GM19438 (cell line): ENCODE measurements around the gene SBF1.

Experiments
- ATAC-seq: cut with Tn5 transposase; IDR thresholded peaks from one replicate; pipeline ENCODE4 v1.9.1; 2021; ENCODE audit warnings: low read depth; ENCODE audit not compliant: unreplicated experiment

SBF1 gene

DNA sequence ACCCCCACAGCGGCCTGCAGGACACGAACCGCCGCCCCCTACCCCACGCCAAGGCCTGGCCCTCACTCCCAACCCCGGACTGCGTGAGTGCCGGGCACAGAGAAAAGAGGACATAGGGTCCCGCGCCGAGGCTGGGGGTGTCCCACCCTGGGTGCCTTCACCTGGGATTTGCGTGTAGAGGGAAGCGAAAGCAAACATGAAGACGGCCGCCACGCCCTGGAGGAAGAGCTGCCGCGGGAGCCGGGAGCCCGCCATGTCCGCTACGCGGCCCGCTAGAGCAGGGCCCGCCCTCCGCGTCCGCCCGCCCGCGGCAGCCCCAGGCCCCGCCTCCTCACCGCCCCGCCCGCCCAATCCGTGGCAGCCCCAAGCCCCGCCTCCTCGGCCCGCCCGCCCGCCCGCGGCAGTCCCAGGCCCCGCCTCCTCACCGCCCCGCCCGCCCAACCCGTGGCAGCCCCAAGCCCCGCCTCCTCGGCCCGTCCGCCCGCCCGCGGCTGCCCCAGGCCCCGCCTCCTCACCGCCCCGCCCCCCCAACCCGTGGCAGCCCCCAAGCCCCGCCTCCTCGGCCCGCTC is 32.7 kb upstream of the SBF1 start, which contains the start of gene LMF2:
TSS of gene LMF2 (minus strand) at position 282 of the 570 bp plus-strand sequence. CDS start at position 255, 27 bp downstream.
- ATAC-seq: peak; percentile 56

DNA sequence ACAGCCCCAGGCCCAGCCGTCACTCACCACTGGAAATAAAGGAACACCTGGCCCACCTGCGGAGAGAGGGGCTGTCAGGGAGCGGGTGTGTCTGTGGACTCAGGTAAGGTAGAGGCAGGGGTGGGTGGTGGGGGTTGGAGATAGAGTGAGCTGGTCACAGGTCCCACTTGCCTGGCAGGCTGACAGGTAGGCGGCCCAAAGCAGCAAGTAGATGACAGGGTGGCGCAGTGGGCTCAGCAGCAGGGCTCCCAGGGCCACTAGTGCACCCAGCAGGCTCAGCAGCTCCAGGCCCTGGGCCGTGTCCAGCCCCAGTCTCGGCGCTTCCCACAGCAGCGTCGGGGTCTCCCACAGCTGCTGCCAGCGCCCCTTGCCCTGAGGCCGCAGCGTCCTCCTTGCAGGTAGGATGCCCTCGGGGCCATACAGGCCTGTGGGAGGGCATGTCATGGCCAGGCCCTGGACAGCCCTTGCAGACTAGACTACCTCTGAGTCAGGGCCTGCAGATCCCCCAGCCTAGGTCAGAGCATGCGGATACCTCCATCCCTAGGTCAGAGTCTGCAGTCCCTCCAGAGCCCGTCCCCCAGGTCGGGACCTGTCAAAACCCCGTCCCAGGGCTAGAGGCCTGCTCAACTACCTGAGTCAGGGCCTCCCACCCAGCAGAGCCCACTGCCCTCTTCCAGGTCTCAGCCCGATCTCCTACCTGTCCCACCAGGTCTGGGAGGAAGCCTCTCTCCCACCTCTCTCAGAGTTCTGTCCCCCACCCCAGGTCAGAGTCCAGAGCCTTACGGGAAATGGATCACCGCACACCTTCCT is 32.0 kb upstream of the SBF1 start:
- ATAC-seq: peak; percentile 11

DNA sequence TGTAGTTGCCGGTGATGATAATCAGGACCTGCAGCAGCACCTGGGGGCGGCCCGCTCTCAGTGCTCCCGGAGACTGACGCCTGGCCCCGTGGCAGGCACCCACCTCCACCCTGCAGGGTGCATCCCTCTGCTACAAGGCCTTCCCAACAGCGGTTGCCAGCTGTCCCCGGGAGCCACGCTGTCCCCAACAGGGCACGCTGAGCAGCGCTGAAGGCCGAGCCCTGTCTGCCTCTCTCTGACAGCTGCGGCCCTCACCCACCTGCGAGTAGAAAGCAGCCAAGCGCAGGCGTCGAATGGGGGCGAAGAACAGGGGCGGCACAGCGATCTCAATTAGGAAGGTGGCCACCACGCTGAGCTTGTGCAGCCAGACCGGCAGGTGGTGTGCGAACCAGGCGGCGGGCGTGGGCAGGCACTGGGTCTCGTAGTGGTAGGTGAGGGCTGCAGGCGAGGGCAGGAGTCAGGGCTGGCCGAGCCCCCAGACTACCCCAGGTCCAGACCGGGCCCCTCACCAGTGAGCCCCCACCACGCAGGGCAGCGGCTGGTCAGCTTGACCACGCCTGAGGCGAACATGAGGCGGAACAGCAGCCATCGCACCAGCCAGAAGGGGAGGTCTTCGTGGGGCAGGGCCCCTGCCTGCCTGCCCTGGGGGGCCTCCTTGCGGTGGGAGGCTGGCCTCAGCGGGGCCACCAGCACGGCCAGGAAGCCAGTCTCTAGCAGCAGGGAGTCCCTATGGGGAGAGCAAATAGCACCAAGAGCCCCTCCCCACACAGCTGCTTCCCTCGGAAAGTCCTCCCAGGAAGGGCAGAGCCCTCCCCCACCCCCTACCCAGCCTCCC is 31.2 kb upstream of the SBF1 start:
- ATAC-seq: no peak

DNA sequence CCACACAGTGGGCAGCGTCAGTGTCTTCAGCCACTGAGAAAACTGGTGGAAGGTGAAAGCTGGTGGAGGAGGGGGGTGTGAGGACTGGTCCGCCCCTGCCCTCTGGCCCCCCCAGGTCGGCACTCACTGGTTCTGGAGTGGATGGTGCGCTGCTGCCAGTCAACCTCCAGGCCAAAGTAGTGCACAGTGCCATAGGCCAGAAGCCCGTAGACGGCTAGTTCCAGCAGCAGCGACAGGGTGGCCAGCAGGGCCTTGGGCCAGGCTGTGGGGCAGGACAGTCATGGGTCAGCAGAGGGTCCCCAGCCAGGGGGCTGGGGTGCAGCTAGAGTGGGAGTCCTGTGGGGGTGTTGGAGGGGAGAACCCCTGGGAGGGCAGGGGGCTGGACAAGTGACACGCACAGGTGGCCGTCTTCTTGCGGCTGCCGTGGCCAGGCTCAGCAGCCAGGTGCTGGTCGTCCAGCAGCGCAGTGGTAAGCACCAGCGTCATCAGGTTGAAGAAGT is 30.5 kb upstream of the SBF1 start:
- ATAC-seq: no peak

DNA sequence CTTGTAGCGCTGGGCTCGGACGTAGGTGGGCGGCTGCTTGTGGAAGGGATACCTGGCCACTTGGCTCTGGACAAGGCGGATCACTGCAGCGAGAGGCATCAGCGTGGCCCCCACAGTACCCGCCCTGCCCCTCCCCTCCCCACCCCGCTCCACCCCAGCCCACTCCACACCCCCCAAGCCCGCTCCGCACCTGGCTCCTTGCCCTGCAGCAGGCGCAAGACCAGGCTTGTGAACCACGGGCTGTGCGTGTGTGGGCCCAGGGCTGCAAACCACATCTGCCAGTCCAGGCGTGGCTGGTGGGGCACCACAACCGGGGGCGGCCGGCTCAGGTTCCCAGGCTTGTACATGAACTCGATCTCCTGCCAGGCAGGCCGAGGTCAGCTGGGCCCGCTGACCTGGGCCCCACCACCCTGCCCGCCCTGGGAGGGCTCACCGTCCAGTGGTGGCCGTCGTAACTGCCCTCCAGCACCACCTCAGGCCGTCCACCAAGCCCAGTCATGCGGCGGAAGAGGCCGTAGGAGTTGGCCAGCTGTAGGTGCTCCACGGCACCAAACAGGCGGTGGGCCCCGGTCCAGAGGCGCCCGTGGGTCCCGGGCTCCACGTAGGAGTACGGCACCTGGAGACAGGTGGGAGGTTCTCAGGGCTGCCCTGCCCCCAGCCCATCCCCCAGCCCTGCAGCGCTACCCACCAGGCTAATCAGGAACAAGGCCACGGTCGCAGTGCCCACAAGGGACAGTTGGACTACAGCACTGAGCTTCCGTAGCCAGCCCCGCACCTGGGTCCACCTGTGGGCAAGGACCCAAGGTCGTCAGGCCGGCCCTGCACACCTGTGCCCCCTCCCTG is 29.8 kb upstream of the SBF1 start:
- no peak for ATAC-seq

DNA sequence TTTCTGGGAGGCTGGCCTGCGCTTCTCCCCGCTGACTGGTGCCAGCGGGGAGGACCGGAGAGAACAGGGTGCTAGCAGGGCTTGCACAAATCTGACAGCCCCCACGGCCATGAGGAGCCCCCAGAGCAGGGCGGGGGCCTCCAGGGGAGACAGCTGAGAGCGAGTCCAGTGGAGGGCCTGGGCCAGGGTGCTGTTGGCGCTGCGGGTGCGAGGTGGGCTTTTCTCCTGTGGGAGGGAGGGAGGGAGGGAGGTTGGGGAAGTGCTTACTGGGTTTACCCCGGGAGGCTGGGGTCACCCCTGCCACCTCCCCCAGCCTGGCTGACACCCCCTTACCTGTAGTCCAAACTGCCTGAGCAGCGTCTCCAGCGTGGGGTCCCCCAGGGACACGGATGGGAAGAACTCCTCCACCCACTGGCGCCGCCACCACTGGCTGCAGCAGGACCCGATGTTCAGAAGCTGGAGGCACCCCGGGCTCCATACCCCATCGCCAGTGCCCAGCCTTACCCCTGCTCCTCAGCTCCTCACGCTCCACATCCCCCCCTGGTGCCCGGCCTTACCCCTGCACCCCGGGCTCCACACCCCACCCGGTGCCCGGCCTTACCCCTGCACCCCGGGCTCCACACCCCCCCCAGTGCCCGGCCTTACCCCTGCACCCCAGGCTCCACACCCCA is 28.8 kb upstream of the SBF1 start:
- no peak for ATAC-seq

DNA sequence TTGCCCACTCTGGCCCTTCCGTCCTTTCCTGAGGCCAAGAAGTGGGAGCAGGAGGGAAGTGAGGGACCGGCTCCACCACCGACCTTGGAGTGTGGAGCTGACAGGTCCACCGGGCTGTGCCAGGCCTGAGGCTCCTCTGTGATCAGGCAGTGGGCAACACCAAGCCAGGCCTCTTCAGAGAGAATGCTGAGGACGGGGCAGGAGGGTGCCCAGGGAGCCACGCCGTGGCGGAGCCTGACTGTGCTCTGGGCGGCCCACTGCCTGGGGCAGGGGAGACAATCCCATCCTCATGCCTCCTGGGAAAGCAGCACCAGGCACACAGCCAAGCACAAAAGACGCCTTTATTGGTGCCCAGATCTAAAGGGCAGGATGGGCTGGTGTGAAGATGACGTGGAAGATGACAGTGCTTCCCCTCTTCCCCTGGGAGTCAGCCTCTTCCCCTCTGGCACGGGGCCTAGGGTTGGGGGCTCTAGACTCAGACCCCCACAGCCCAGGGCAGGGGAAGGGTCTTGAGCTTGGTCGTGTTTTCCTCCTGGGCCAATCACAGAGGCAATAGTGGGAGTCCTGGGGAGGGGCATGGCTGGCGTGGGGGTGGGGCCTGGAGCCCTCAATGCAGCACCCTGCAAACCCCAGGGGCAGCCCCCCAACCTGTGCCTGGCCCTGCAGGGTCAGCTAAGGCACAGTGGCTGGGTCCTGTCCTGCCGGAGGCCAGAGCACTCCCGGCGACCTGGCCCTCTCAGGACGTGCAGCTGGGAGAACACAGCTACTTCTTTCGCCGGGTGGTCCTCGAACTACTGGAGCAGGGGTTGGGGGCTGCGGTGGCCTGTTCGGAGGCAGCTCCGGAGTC is 28.0 kb upstream of the SBF1 start:
- ATAC-seq: no peak

DNA sequence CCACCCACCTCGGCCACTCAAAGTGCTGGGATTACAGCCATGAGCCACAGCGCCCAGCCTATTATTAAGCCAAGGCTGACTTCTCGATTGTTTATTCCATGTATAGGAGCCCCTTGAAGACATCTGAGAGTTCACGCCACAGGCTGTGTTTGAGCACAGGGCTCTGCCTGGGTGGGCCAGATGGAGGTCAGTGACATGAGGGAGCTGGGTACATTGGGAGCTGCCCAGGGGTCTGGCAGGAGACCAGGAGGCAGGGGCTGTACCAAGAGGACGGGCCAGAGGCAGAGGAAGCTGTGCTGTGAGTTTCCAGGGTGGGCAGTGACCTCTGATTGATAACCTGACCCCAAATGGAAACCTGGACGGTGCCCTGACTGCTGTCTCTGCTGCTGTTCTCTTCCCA is 27.3 kb upstream of the SBF1 start:
- ATAC-seq: no peak

DNA sequence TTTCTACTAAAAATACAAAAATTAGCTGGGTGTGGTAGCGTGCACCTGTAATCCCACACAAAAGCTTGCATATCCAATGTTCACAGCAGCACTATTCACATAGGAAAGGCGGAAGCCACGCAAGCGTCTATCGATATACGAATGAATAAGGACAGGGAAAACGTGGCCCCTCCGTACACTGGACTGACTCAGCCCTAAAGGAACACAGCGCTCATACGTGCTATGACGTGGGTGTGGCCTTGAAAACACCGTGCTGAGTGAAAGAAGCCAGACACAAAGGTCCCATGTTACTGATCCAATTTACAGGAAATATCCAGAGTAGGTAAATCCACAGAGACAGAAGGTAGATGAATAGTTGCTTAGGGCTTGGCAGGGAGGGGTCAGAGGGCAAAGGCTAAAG is 25.6 kb upstream of the SBF1 start:
- ATAC-seq: no peak

DNA sequence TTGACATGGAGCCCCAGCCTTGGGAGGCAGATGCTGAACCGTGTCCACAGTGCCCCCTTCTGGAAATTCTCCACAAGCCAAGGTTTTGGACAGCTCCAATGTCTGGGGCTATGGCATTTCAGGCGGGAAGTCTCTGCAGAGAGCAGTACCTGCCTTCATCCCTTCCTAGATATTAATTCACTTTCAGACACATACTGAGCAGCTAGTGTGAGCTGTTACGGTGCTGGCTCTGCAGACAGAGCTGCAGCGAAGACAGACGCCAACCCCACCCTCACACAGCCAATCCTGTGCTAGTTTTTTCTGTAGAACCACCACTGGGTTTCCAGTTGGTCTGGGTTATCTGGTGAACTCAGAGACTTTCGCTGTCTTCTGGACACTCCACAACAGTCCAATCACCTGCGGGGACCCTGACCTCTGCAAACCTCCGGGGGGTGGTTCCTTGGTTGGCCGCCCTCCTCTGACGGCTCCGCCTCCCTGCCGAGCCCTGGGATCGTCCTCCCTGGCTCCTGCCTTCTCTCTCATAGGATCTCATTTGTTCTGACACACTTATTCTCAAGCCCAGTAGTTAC is 23.6 kb upstream of the SBF1 start:
- no peak for ATAC-seq

DNA sequence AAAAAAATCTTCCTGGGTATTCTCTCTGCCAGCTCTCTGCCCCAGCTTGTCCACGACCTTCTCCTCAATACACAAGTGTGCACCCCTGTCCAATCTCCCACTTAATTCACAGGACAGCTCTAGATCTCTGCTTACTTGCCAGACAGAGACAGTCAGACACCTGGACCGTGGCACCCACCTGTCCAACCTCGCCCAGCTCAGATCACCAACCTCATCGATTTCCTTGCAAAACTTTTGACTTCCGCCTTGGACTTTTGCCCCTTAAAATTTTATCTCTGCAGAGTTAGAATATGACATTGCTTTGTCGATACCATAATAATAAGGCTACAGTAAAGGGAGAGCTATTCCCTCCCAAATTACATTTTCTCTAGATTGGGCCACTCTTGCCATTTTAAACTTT is 22.3 kb upstream of the SBF1 start:
- no peak for ATAC-seq

DNA sequence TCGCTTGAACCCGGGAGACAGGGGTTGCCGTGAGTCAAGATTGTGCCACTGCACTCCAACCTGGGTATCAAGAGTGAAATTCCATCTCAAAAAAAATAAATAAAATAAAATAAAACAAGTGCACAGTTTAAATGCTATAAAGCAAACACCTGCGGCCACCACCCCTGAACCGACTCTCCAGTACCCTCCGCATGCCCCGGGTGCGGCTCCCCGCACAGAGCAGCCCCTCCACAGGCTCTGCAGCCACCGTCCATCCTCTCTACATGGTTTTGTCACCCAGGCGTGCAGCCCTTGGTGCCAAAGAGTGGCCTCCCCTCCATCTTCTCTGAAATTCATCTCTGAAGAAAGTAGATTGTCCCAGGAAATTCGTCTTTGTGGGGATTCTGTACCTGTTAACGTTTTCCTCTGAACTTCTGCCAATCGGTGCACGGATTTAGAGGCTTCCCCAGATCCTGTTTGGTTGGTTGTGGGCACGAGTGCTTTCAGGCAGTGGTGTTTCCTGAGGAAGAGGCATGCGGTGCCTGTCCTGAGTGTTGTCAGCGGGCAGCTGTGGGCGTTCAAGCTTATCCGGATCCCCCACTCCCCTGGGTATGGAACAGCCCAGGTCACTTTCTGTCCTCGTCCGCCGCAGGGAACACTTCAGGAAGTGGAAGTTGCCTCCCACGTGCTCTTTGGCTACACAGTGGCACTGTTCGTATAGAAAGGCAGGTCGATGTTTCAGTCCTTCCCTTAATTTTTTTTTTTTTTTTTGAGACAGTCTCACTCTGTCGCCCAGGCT is 15.9 kb upstream of the SBF1 start:
- no peak for ATAC-seq

DNA sequence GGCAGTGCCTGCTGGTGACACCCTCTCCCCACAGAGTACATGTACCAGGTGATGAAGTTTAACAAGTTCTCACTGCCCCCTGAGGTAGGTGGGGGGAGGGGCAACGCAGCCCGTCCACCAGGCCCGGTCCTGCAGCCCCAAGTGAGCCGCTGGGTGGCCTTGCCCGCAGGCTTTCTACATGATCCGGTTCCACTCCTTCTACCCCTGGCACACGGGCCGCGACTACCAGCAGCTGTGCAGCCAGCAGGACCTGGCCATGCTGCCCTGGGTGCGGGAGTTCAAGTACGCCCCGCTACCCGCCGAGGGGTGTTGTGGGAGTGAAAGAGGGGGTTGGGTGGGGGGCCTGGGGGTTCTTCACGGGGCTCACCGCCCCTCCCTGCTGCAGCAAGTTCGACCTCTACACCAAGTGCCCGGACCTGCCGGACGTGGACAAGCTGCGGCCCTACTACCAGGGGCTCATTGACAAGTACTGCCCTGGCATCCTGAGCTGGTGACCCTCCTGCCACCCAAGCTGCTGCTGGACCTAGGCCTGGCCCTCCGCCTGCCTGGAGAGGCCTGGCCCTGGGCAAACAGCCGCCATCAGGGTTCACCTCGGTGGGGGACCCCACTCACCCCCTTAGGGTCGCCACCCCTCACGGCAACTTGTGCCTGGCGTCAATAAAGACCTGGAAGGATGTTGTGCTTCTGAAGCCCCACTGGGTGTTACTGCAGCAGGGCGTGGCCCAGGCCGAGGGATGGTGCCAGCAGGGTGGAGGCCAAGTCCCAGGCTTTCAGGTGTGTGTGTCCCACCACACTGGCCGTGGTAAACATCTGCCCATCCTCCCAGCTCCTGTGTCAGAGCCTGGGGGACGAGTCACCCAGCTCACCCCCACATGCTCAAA is 14.8 kb upstream of the SBF1 start:
- ATAC-seq: no peak

DNA sequence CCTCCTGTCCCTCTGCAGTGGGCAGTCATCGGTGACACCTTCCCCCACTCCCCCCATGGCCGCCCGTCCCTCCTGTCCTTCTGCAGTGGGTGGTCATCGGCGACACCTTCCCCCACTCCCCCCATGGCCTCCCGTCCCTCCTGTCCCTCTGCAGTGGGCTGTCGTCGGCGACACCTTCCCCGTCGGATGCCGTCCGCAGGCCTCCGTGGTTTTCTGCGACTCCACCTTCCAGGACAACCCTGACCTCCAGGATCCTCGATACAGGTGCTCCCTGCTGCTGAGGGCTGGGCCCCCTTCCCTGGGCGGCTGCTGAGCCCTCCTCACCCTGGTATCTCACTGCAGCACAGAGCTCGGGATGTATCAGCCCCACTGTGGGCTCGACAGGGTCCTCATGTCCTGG is 14.1 kb upstream of the SBF1 start:
- ATAC-seq: no peak

DNA sequence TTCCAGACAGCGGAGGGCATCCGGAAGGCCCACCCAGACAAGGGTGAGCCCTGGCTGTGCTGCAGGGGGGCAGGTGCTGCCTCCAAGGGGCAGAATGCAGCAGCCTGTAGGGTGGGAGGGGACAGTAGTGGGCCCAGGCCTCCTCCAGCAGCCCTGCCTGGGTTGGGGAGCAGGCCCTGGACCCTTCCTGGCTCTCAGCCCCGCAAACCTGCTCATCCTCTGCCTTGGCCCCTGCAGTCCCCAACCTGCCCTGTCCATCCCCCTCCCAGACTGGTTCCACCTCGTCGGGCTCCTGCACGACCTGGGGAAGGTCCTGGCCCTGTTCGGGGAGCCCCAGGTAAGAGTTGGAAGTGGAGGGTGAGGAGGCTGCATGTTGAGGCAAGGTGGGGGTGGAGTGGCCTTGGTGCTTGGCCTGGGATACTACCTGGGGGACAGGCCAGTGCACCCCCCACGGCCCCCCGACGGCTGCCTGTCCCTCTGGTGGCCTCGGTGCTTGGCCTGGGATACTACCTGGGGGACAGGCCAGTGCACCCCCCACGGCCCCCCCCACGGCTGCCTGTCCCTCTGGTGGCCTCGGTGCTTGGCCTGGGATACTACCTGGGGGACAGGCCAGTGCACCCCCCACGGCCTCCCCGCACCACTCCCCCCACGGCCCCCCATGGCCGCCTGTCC is 13.3 kb upstream of the SBF1 start:
- no peak for ATAC-seq

DNA sequence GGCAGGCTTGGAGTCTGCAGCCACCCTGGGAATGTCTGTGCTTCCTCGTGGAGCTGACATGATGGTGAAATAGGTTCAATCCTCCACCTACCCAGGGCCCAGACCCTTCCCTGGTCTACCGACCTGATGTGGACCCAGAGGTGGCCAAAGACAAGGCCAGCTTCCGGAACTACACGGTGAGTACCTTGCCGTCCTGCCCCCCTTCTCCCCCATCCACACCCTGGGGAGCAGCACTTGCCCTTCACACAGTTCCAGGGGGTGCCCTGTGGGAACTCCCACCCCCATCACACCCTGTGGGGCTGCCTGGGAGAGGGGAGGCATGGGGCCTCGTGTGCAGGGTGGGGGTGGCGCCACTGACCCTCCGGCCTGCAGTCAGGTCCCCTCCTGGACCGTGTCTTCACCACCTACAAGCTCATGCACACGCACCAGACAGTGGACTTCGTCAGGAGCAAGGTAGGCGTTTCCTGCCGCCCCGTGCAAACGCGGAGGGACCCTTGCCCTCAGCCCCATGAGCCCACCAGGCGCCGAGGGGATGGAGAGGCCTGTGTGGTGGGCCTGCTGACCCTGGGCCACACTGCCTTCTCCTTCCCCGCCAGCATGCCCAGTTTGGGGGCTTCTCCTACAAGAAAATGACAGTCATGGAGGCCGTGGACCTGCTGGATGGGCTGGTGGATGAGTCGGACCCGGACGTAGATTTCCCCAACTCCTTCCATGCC is 12.6 kb upstream of the SBF1 start:
- ATAC-seq: no peak
